HG03095 (cell line): ENCODE data around the gene EFS.

Experiments
- ATAC-seq: cut with Tn5 transposase; IDR thresholded peaks from one replicate; pipeline ENCODE4 v1.9.1; 2021; ENCODE audit warnings: moderate library complexity; ENCODE audit not compliant: unreplicated experiment

EFS gene

DNA sequence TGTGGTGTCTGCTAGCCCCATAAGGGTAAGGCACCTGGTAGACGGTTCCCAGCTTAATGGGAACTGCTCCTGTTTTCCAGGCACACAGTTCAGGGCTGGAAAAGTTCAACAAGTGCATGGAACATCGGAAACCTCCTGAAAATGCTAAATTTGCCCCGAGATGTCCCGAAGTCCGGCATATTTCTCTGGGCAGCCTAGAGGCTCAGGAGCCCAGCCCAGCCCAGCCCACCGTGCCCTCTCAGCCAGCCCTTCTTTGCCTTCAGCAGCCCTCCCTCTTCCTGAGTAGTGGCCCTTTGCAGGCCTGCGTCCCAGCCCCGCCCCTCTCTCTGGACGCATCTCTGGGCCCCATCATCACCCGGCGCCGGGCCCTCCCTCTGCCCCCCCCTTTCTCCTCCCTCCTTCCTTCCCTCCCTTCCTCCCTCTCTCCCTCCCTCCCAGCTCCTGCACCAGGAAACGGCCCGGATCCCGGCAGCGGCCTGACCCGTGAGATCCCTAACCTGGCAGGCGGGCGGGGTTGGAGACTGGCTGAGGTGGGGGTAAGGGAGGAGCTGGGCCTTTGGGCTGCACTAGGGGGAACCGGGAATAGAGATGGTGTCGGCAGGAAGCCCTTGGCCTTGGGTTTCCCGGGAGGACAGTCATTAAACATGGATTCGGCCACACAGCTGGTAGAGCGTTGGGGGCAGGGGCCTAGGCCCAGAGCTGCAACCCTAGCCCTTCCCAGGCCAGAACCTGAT, 58.4 kb downstream of the EFS start, which contains the start of gene BCL2L2:
TSS of gene BCL2L2 (plus strand) at position 422 of the 734 bp plus-strand sequence. CDS start 935 bp downstream, outside the sequence.
- peak; percentile 27 for ATAC-seq
